Measurements from ENCODE around the gene MEIOB.

The MEIOB gene

DNA sequence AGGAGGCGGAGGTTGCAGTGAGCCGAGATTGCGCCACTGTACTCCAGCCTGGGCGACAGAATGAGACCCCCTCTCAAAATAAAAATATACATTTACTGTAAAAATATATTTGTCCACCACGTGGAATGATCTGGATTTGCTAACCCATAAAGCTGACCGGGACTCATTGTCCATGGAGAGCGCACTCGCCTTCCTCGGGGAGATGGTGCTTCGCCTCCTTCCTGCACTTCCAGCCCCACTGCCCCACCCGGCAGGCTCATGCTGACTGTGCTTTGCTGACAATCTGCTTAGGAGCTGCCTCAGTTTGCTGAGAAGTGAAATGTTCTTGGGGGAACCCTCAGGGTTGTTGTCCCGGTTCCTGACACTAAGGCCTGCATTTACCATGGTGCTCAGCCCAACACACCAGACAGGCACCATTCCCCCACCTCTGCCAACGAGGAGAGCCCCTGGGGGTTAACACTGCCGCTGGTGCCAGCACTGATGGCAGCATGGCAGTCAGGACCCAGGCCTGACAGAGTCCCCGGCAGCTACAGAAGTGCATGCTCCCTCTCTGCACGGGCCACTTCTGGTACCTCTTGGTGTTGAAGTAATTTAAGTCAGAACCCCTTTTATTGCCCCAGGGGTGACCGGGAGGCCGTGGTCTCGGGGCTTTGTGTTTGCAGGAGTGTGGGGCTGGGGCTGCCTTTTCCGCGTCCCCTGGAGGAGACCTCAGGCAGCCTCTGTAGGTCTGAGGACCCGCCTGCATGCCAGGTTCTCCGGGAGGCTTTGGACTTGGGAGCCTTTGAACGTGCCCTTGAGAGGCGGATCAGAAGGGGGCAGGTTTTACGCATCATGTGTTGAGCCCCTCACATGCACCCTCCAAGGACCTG lies 86.8 kb downstream of the MEIOB start:
- no peak for DNase-seq
